WERI-Rb-1 (cell line): ENCODE data around the gene EPB42.
"Not testable (repeated sequence)": the region's sequence is repeated elsewhere in the genome, so short reads cannot be mapped to it uniquely, and the experiment has no call there.

Source experiments
- DNase-seq: peaks from one replicate; pipeline ENCODE4 v3.0.0-alpha.2; 2020
- H3K27ac ChIP-seq: fragments of 250-450 bp; sonication (Bioruptor Pico); 2 replicates; pipeline ENCODE4 v1.5.1; 2020; ENCODE audit warnings: mild to moderate bottlenecking, moderate library complexity
- H3K27me3 ChIP-seq: fragments of 250-450 bp; sonication (Bioruptor Pico); 2 replicates; pipeline ENCODE4 v1.5.1; 2021; ENCODE audit warnings: mild to moderate bottlenecking, low read depth, moderate library complexity; ENCODE audit not compliant: insufficient read depth, severe bottlenecking
- H3K36me3 ChIP-seq: fragments of 250-450 bp; sonication (Bioruptor Pico); 2 replicates; pipeline ENCODE4 v1.5.1; 2020; ENCODE audit warnings: mild to moderate bottlenecking, moderate library complexity
- H3K4me3 ChIP-seq: 2 replicates; pipeline ENCODE4 v1.5.1; 2011; ENCODE audit warnings: low read depth, mild to moderate bottlenecking, control low read depth, low read length
- H3K9me3 ChIP-seq: fragments of 250-450 bp; sonication (Bioruptor Pico); 2 replicates; pipeline ENCODE4 v1.5.1; 2021; ENCODE audit warnings: mild to moderate bottlenecking, moderate library complexity; ENCODE audit not compliant: severe bottlenecking
- CTCF ChIP-seq: IDR thresholded peaks from 2 replicates; pipeline ENCODE4 v1.5.1; 2011; ENCODE audit warnings: low read depth, mild to moderate bottlenecking, control low read depth, inconsistent platforms, low read length

Gene EPB42

GRCh38 chr15:43230640-43231115 is 9.9 kb upstream of the EPB42 start:
- Histone ChIP-seq H3K9me3 (no peaks in the 10 kb centered on the region), H3K27me3 (no peaks in the 10 kb centered on the region), H3K4me3 (no peak overlapping the region), H3K36me3 (no peaks in the 10 kb centered on the region), H3K27ac (no peak overlapping the region)
- TF ChIP-seq CTCF = no peak
- no peak for DNase-seq

- Histone ChIP-seq H3K27ac (no peak overlapping the region), H3K36me3 (no peaks in the 10 kb centered on the region), H3K9me3 (no peaks in the 10 kb centered on the region), H3K4me3 (no peak overlapping the region), H3K27me3 (no peaks in the 10 kb centered on the region)
- TF ChIP-seq CTCF = no peak
- no peak for DNase-seq
These were observed 9.2 kb upstream of the EPB42 start for GRCh38 chr15:43229977-43230376.

- Histone ChIP-seq H3K36me3 (no peaks in the 10 kb centered on the region), H3K4me3 (no peak overlapping the region), H3K9me3 (no peaks in the 10 kb centered on the region), H3K27ac (no peak overlapping the region), H3K27me3 (no peaks in the 10 kb centered on the region)
- no peak for DNase-seq
- no peak for TF ChIP-seq CTCF
These were observed 5.9 kb upstream of the EPB42 start for GRCh38 chr15:43226436-43227305.

GRCh38 chr15:43225950-43226255 is 5.1 kb upstream of the EPB42 start:
- not testable (repeated sequence) for H3K4me3 ChIP-seq, H3K36me3 ChIP-seq, H3K27ac ChIP-seq, H3K27me3 ChIP-seq, H3K9me3 ChIP-seq, DNase-seq

- DNase-seq = peak; percentile 50
- Histone ChIP-seq H3K4me3 (no peak overlapping the region), H3K27me3 (no peaks in the 10 kb centered on the region), H3K9me3 (no peaks in the 10 kb centered on the region), H3K27ac (no peak overlapping the region), H3K36me3 (no peaks in the 10 kb centered on the region)
- peak; percentile 75 for TF ChIP-seq CTCF
These were observed 4.6 kb upstream of the EPB42 start for GRCh38 chr15:43225201-43225949.

- no peaks in the 10 kb centered on the region for H3K27me3 ChIP-seq
- DNase-seq = no peak
These were observed 604 bp upstream of the EPB42 start for GRCh38 chr15:43221422-43221821.

More at GRCh38 chr15:43221422-43221821, 604 bp upstream of the EPB42 start:
- Histone ChIP-seq H3K9me3 (no peaks in the 10 kb centered on the region), H3K4me3 (no peak overlapping the region), H3K27ac (no peak overlapping the region), H3K36me3 (no peaks in the 10 kb centered on the region)
- TF ChIP-seq CTCF = no peak
